ENCODE data around the gene EEF1G. TPM values are rescaled to one million over a fixed set of nuclear protein-coding genes. Genes with fewer than 3 reads are reported as not detected.
"Not testable (repeated sequence)": the region's sequence is repeated elsewhere in the genome, so short reads cannot be mapped to it uniquely, and the experiment has no call there.

EEF1G gene
- total RNA-seq, 1 donor from 2014 or later, result 2,051 TPM

- DNase-seq (ENCODE audit: extremely low spot score, unreplicated experiment), result no peak
- H3K4me1 Mint-ChIP-seq (ENCODE audit: unreplicated experiment), result peaks cover 64% of the 10 kb centered on the region
- no peaks in the 10 kb centered on the region for H3K9me3 Mint-ChIP-seq
- H3K27ac Mint-ChIP-seq, result peak overlapping the region; percentile 99
- H3K4me3 Mint-ChIP-seq, result peak overlapping the region; percentile 84
- no peak for TF ChIP-seq CTCF (conservative IDR thresholded peaks at IDR 0.05)
- H3K36me3 Mint-ChIP-seq, result peaks cover 11% of the 10 kb centered on the region
- no peaks in the 10 kb centered on the region for H3K27me3 Mint-ChIP-seq
Measured at GRCh38 chr11:62553080-62553838, 20.4 kb downstream of the EEF1G start.

- DNase-seq (ENCODE audit: extremely low spot score, unreplicated experiment), result no peak
- H3K9me3 Mint-ChIP-seq, result no peaks in the 10 kb centered on the region
- no peak for TF ChIP-seq CTCF (conservative IDR thresholded peaks at IDR 0.05)
- peaks cover 11% of the 10 kb centered on the region for H3K36me3 Mint-ChIP-seq
- H3K27ac Mint-ChIP-seq, result peak overlapping the region; percentile 99
- no peaks in the 10 kb centered on the region for H3K27me3 Mint-ChIP-seq
- peaks cover 71% of the 10 kb centered on the region for H3K4me1 Mint-ChIP-seq (ENCODE audit: unreplicated experiment)
- H3K4me3 Mint-ChIP-seq, result peak overlapping the region; percentile 84
Measured at GRCh38 chr11:62552485-62553079, 21.1 kb downstream of the EEF1G start.

- not testable (repeated sequence) for H3K9me3 Mint-ChIP-seq; H3K27me3 Mint-ChIP-seq; H3K36me3 Mint-ChIP-seq; DNase-seq (ENCODE audit: extremely low spot score, unreplicated experiment)
- Mint-ChIP-seq H3K27ac (peak overlapping the region; percentile 64), H3K4me1 (ENCODE audit: unreplicated experiment) (peaks cover 54% of the 10 kb centered on the region), H3K4me3 (peak overlapping the region; percentile 54)
Measured at GRCh38 chr11:62550478-62550877, 23.2 kb downstream of the EEF1G start.

GRCh38 chr11:62548545-62549335, 25.0 kb downstream of the EEF1G start:
- no peak overlapping the region for H3K27ac Mint-ChIP-seq
- H3K4me3 Mint-ChIP-seq, result peak overlapping the region; percentile 92

GRCh38 chr11:62547691-62548281, 25.9 kb downstream of the EEF1G start:
- no peak for DNase-seq (ENCODE audit: extremely low spot score, unreplicated experiment)
- Mint-ChIP-seq H3K9me3 (no peaks in the 10 kb centered on the region), H3K27me3 (no peaks in the 10 kb centered on the region), H3K4me3 (peak overlapping the region; percentile 92), H3K36me3 (no peaks in the 10 kb centered on the region), H3K4me1 (ENCODE audit: unreplicated experiment) (peaks cover 36% of the 10 kb centered on the region), H3K27ac (peak overlapping the region; percentile 94)
- TF ChIP-seq CTCF (conservative IDR thresholded peaks at IDR 0.05), result no peak

More at GRCh38 chr11:62548545-62549335, 25.0 kb downstream of the EEF1G start:
- no peak for DNase-seq (ENCODE audit: extremely low spot score, unreplicated experiment)
- Mint-ChIP-seq H3K9me3 (no peaks in the 10 kb centered on the region), H3K4me1 (ENCODE audit: unreplicated experiment) (peaks cover 41% of the 10 kb centered on the region), H3K27me3 (no peaks in the 10 kb centered on the region), H3K36me3 (no peaks in the 10 kb centered on the region)
- TF ChIP-seq CTCF (conservative IDR thresholded peaks at IDR 0.05), result no peak
